Measurements from ENCODE around the gene MTHFD2L. TPM values are rescaled to one million over a fixed set of nuclear protein-coding genes. Genes with fewer than 3 reads are reported as not detected.

MTHFD2L gene
- total and polyA plus RNA-seq, 9 of the 15 experiments (the other 6 are each of a cell fraction or from before 2014, with no cell fraction given) = 10.0 to 39.0 (median 26.0) TPM

GRCh38 chr4:74189331-74190043, 31.6 kb downstream of the MTHFD2L start (continued):
- TF ChIP-seq SMC3 (conservative IDR thresholded peaks at IDR 0.05; ENCODE audit: insufficient read depth, low read depth, low read length) (peak; percentile 50; the same call in 1 of the 2 replicates), FOXA1 (IDR thresholded peaks at IDR 0.05; ENCODE audit: borderline replicate concordance) (no peak), BRD9 (IDR thresholded peaks at IDR 0.05; ENCODE audit: low read depth, partially characterized antibody) (no peak), NCOR1 (IDR thresholded peaks at IDR 0.05) (no peak), ZNF318 (IDR thresholded peaks at IDR 0.05; ENCODE audit: borderline replicate concordance in 1 of 2, low read depth in 1 of 2) (no peak), ZBTB7A (IDR thresholded peaks at IDR 0.05; ENCODE audit: borderline replicate concordance, control insufficient read depth, low read depth, low read length) (no peak), REST (IDR thresholded peaks at IDR 0.05; ENCODE audit: borderline replicate concordance) (peak; percentile 55; the same call in 1 of the 2 replicates), REST (CRISPR knock-in tag; IDR thresholded peaks at IDR 0.05; ENCODE audit: low read depth) (no peak)

Data from K562 (cell line).